ENCODE results near the gene UBE2E1. TPM values are rescaled to one million over a fixed set of nuclear protein-coding genes. Genes with fewer than 3 reads are reported as not detected.

Gene UBE2E1
- 100 to 1,000 TPM in 1 of 2 donors, 10 to 100 TPM in 1; 82.9 to 101 TPM for total RNA-seq

GRCh38 chr3:23805633-23806533 is at the start of gene UBE2E1:
Gene UBE2E1 (plus strand): TSS chr3:23805955. CDS start chr3:23807270, 1,315 bp downstream.

GRCh38 chr3:23916886-23917678 is 111.3 kb downstream of the UBE2E1 start, which contains the start of the genes NKIRAS1 and RPL15:
Gene NKIRAS1 (minus strand): TSS chr3:23916990. CDS start chr3:23910904, 6,086 bp downstream.
Gene RPL15 (plus strand): TSS chr3:23917132. CDS start chr3:23917860, 728 bp downstream.

Other genes starting within 250 kb of the UBE2E1 start
- gene NKIRAS1, start 111.0 kb downstream of the UBE2E1 start, total RNA-seq, result 10 to 100 TPM; 13.4 to 20.0 TPM
- gene RPL15, start 111.2 kb downstream of the UBE2E1 start, total RNA-seq, result 1,000 to 10,000 TPM; 1,019 to 1,689 TPM
- gene NR1D2, start 139.3 kb downstream of the UBE2E1 start, total RNA-seq, result 10 to 100 TPM; 14.3 to 17.6 TPM

Data from melanocyte of skin (primary cell).